D341Med (cell line): Measurements from ENCODE around the gene TNP2.

Experiments
- DNase-seq: peaks from one replicate; pipeline ENCODE4 v3.0.0; 2012; ENCODE audit warnings: low spot score

TNP2 gene

GRCh38 chr16:11255737-11256660 is 13.1 kb downstream of the TNP2 start, which contains the start of gene SOCS1:
Gene SOCS1 (minus strand): TSS chr16:11256204. CDS start chr16:11255478, 726 bp downstream.
- peak; percentile 92 for DNase-seq

GRCh38 chr16:11254913-11255736 is 14.0 kb downstream of the TNP2 start:
- peak; percentile 65 for DNase-seq

GRCh38 chr16:11253995-11254912 is 14.9 kb downstream of the TNP2 start:
- no peak for DNase-seq

GRCh38 chr16:11253009-11253994 is 15.8 kb downstream of the TNP2 start:
- no peak for DNase-seq

- DNase-seq: no peak
Measured at GRCh38 chr16:11252482-11252931, 16.6 kb downstream of the TNP2 start.

GRCh38 chr16:11251525-11252481 is 17.3 kb downstream of the TNP2 start:
- DNase-seq: no peak

- no peak for DNase-seq
Measured at GRCh38 chr16:11250786-11251524, 18.2 kb downstream of the TNP2 start.

- DNase-seq: no peak
Measured at GRCh38 chr16:11250091-11250785, 18.9 kb downstream of the TNP2 start.

- no peak for DNase-seq
Measured at GRCh38 chr16:11249233-11250061, 19.7 kb downstream of the TNP2 start.

GRCh38 chr16:11248133-11248532 is 21.0 kb downstream of the TNP2 start:
- DNase-seq: no peak

GRCh38 chr16:11245988-11246387 is 23.1 kb downstream of the TNP2 start:
- no peak for DNase-seq

- no peak for DNase-seq
Measured at GRCh38 chr16:11245222-11245737, 23.8 kb downstream of the TNP2 start.

- DNase-seq: no peak
Measured at GRCh38 chr16:11242658-11243057, 26.5 kb downstream of the TNP2 start.

GRCh38 chr16:11241480-11242204 is 27.5 kb downstream of the TNP2 start:
- DNase-seq: no peak

GRCh38 chr16:11240636-11241473 is 28.3 kb downstream of the TNP2 start:
- DNase-seq: no peak
